A549 (cell line): ENCODE results near the gene LGR6.

ENCODE experiments used
- CHD2 ChIP-seq: fragments of 150-350 bp; IDR thresholded peaks from 2 replicates; pipeline ENCODE4 v1.6.1; 2014; ENCODE audit warnings: low read length; ENCODE audit not compliant: partially characterized antibody
- JUNB ChIP-seq: fragments of >200 bp; sonication (Bioruptor Twin); formaldehyde crosslinking; IDR thresholded peaks from 2 replicates; pipeline ENCODE4 v1.6.1; 2016
- KDM5A ChIP-seq: fragments of 200-600 bp; sonication (generic); IDR thresholded peaks from 2 replicates; pipeline ENCODE4 v1.6.1; 2016; ENCODE audit warnings: antibody characterized with exemption, mild to moderate bottlenecking
- MAZ ChIP-seq: fragments of 150-350 bp; IDR thresholded peaks from 2 replicates; pipeline ENCODE4 v1.6.1; 2014; ENCODE audit warnings: antibody characterized with exemption, low read depth, low read length, borderline replicate concordance
- MYC ChIP-seq: IDR thresholded peaks from 2 replicates; pipeline ENCODE4 v1.6.1; 2012; ENCODE audit warnings: mild to moderate bottlenecking, inconsistent platforms, low read length, improper control_type of control experiment, borderline replicate concordance
- POLR2A ChIP-seq: IDR thresholded peaks from 2 replicates; pipeline ENCODE4 v1.6.1; 2012; ENCODE audit warnings: mild to moderate bottlenecking, low read length
- SREBF2 ChIP-seq: fragments of 450-650 bp; IDR thresholded peaks from 2 replicates; pipeline ENCODE4 v1.6.1; 2014; ENCODE audit warnings: mild to moderate bottlenecking, moderate library complexity
- TP53 ChIP-seq: fragments of 250-450 bp; sonication (Bioruptor Pico); IDR thresholded peaks from 2 replicates; pipeline ENCODE4 v1.5.0; 2021; ENCODE audit warnings: mild to moderate bottlenecking, moderate library complexity
- TF ChIP-seq, protein P1 (sequence below): fragments of >200 bp; sonication (Bioruptor Twin); formaldehyde crosslinking; IDR thresholded peaks from 3 replicates; pipeline ENCODE4 v1.5.1; 2016
- TF ChIP-seq, protein P2 (sequence below): fragments of 200-600 bp; sonication (generic); IDR thresholded peaks from 2 replicates; pipeline ENCODE4 v1.6.1; 2016; ENCODE audit warnings: antibody characterized with exemption, mild to moderate bottlenecking, moderate library complexity

DNA sequence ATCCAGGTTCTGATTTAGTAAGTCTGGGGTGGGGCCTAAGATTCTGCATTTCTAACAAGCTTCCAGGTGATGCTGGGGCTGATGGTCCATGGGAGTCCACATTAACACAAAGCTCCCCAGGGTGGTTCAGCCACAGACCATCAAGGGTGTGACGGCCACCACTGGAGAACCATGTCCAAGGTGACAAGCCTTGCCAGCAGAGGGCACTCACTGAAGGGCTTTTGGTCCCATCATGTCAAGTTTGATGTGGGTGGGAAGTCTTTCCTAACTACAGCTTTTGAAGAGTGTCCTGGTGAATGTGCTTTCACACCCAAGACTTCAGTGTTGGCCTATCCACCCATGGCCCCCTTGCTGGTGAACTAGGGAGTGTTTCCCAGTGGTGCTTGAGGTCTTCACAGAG is 81.0 kb downstream of the LGR6 start:
- TF ChIP-seq, protein P1, sequence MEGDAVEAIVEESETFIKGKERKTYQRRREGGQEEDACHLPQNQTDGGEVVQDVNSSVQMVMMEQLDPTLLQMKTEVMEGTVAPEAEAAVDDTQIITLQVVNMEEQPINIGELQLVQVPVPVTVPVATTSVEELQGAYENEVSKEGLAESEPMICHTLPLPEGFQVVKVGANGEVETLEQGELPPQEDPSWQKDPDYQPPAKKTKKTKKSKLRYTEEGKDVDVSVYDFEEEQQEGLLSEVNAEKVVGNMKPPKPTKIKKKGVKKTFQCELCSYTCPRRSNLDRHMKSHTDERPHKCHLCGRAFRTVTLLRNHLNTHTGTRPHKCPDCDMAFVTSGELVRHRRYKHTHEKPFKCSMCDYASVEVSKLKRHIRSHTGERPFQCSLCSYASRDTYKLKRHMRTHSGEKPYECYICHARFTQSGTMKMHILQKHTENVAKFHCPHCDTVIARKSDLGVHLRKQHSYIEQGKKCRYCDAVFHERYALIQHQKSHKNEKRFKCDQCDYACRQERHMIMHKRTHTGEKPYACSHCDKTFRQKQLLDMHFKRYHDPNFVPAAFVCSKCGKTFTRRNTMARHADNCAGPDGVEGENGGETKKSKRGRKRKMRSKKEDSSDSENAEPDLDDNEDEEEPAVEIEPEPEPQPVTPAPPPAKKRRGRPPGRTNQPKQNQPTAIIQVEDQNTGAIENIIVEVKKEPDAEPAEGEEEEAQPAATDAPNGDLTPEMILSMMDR: peak; percentile 57
- TF ChIP-seq TP53 (no peak), POLR2A (no peak), JUNB (no peak), MAZ (no peak), MYC (no peak), KDM5A (no peak), CHD2 (no peak), SREBF2 (no peak)
- TF ChIP-seq, protein P2, sequence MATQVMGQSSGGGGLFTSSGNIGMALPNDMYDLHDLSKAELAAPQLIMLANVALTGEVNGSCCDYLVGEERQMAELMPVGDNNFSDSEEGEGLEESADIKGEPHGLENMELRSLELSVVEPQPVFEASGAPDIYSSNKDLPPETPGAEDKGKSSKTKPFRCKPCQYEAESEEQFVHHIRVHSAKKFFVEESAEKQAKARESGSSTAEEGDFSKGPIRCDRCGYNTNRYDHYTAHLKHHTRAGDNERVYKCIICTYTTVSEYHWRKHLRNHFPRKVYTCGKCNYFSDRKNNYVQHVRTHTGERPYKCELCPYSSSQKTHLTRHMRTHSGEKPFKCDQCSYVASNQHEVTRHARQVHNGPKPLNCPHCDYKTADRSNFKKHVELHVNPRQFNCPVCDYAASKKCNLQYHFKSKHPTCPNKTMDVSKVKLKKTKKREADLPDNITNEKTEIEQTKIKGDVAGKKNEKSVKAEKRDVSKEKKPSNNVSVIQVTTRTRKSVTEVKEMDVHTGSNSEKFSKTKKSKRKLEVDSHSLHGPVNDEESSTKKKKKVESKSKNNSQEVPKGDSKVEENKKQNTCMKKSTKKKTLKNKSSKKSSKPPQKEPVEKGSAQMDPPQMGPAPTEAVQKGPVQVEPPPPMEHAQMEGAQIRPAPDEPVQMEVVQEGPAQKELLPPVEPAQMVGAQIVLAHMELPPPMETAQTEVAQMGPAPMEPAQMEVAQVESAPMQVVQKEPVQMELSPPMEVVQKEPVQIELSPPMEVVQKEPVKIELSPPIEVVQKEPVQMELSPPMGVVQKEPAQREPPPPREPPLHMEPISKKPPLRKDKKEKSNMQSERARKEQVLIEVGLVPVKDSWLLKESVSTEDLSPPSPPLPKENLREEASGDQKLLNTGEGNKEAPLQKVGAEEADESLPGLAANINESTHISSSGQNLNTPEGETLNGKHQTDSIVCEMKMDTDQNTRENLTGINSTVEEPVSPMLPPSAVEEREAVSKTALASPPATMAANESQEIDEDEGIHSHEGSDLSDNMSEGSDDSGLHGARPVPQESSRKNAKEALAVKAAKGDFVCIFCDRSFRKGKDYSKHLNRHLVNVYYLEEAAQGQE: no peak
